Measurements from ENCODE around the gene PPP1R27. TPM values are rescaled to one million over a fixed set of nuclear protein-coding genes. Genes with fewer than 3 reads are reported as not detected.

The PPP1R27 gene
- total RNA-seq, 2 donors from 2014 or later: not detected

- TF ChIP-seq CTCF (IDR thresholded peaks at IDR 0.05): no peak
- TF ChIP-seq POLR2A (IDR thresholded peaks at IDR 0.05): no peak
- 62 to 67% methylated on average over 4 to 6 of the region's 7 CpGs for WGBS, 2 donors
- intact Hi-C loops (cut with DNase I): no loop called here
- H3K4me1 ChIP-seq: peaks cover 10% of the 10 kb centered on the region
- no peak for DNase-seq
- no peak for ATAC-seq
- peaks cover 3 to 27% of the 10 kb centered on the region in 2 donors for H3K27me3 ChIP-seq
- H3K36me3 ChIP-seq (replicated peaks in 1 of 2; ENCODE audit: insufficient read depth in 1 of 2, low read depth in 2 of 2): no peaks in the 10 kb centered on the region
- H3K27ac ChIP-seq: no peak overlapping the region
- no peaks in the 10 kb centered on the region for H3K9me3 ChIP-seq
- H3K4me3 ChIP-seq: no peak overlapping the region
These were observed 25.3 kb downstream of the PPP1R27 start for GRCh38 chr17:81809556-81809998.

- intact Hi-C loops (cut with DNase I): no loop called here
- no peak overlapping the region for H3K4me3 ChIP-seq
- 57 to 60% methylated on average over 12 to 16 of the region's 20 CpGs for WGBS, 2 donors
- TF ChIP-seq CTCF (IDR thresholded peaks at IDR 0.05) (no peak), POLR2A (IDR thresholded peaks at IDR 0.05) (no peak)
- H3K27ac ChIP-seq: no peak overlapping the region
- no peak for ATAC-seq
- peaks cover 16% of the 10 kb centered on the region for H3K4me1 ChIP-seq
- H3K36me3 ChIP-seq (replicated peaks in 1 of 2; ENCODE audit: insufficient read depth in 1 of 2, low read depth in 2 of 2): no peaks in the 10 kb centered on the region
- no peak for DNase-seq
- no peaks in the 10 kb centered on the region for H3K9me3 ChIP-seq
- peaks cover 4 to 33% of the 10 kb centered on the region in 2 donors for H3K27me3 ChIP-seq
These were observed 25.9 kb downstream of the PPP1R27 start for GRCh38 chr17:81808778-81809555.

GRCh38 chr17:81807839-81808238 lies 27.0 kb downstream of the PPP1R27 start:
- DNase-seq (no peak), ATAC-seq (no peak)
- WGBS, 2 donors: 40 to 56% methylated on average over 1 to 10 of the region's 13 CpGs
- peaks cover 22% of the 10 kb centered on the region for H3K4me1 ChIP-seq
- H3K36me3 ChIP-seq (replicated peaks in 1 of 2; ENCODE audit: insufficient read depth in 1 of 2, low read depth in 2 of 2): no peaks in the 10 kb centered on the region
- no peak overlapping the region for H3K4me3 ChIP-seq
- TF ChIP-seq CTCF (IDR thresholded peaks at IDR 0.05) (no peak), POLR2A (IDR thresholded peaks at IDR 0.05) (no peak)
- intact Hi-C loops (cut with DNase I): no loop called here
- peaks cover 4 to 44% of the 10 kb centered on the region in 2 donors for H3K27me3 ChIP-seq
- no peak overlapping the region for H3K27ac ChIP-seq
- H3K9me3 ChIP-seq: no peaks in the 10 kb centered on the region

GRCh38 chr17:81807210-81807719 lies 27.6 kb downstream of the PPP1R27 start:
- intact Hi-C loops (cut with DNase I): no loop called here
- 33 to 50% methylated on average over 2 to 18 of the region's 18 CpGs for WGBS, 2 donors
- DNase-seq: no peak

More at GRCh38 chr17:81807210-81807719, 27.6 kb downstream of the PPP1R27 start:
- Histone ChIP-seq H3K4me1 (peaks cover 22% of the 10 kb centered on the region), H3K36me3 (replicated peaks in 1 of 2; ENCODE audit: insufficient read depth in 1 of 2, low read depth in 2 of 2) (no peaks in the 10 kb centered on the region), H3K27ac (no peak overlapping the region), H3K27me3 (peaks cover 4 to 48% of the 10 kb centered on the region in 2 donors), H3K9me3 (no peaks in the 10 kb centered on the region), H3K4me3 (no peak overlapping the region)
- TF ChIP-seq CTCF (IDR thresholded peaks at IDR 0.05) (no peak), POLR2A (IDR thresholded peaks at IDR 0.05) (no peak)
- no peak for ATAC-seq

All from body of pancreas (tissue), 4 donors.